ENCODE data around the gene FCN2. TPM values are rescaled to one million over a fixed set of nuclear protein-coding genes. Genes with fewer than 3 reads are reported as not detected.

The FCN2 gene
- total and polyA plus RNA-seq, 2 experiments from 2014 or later: not detected

GRCh38 chr9:134912126-134912840, 31.7 kb downstream of the FCN2 start:
- H3K9me2 ChIP-seq (replicated peaks; ENCODE audit: insufficient read depth): no peaks in the 10 kb centered on the region
- no peaks in the 10 kb centered on the region for H3K4me1 ChIP-seq (ENCODE audit: insufficient read depth)
- H3K27me3 ChIP-seq: no peaks in the 10 kb centered on the region
- H3K9me3 ChIP-seq (ENCODE audit: low read depth): no peaks in the 10 kb centered on the region
- no peaks in the 10 kb centered on the region for H4K20me1 ChIP-seq (ENCODE audit: insufficient read depth, poor library complexity, severe bottlenecking)
- no peaks in the 10 kb centered on the region for H3K79me2 ChIP-seq
- no peak for TF ChIP-seq CTCF (IDR thresholded peaks at IDR 0.05; ENCODE audit: poor library complexity)
- TF ChIP-seq EZH2phosphoT487 (IDR thresholded peaks at IDR 0.05; ENCODE audit: low read depth, severe bottlenecking, unreplicated experiment): no peak
- no peak for TF ChIP-seq EZH2 (IDR thresholded peaks at IDR 0.05; ENCODE audit: borderline replicate concordance)
- no peak overlapping the region for H2AFZ ChIP-seq
- no peak overlapping the region for H3K27ac ChIP-seq
- H3K4me2 ChIP-seq: no peak overlapping the region
- no peaks in the 10 kb centered on the region for H3K36me3 ChIP-seq (replicated peaks; ENCODE audit: insufficient read depth, low read depth)
- no peak for DNase-seq (ENCODE audit: low spot score)
- H3K4me3 ChIP-seq: no peak overlapping the region
- WGBS (ENCODE audit: low lambda C conversion rate, missing lambda C conversion rate): 93% methylated on average over 20 of the region's 20 CpGs

GRCh38 chr9:134913041-134913712, 32.6 kb downstream of the FCN2 start:
- no peaks in the 10 kb centered on the region for H3K27me3 ChIP-seq
- WGBS (ENCODE audit: low lambda C conversion rate, missing lambda C conversion rate): 91% methylated on average over 21 of the region's 22 CpGs
- H3K36me3 ChIP-seq (replicated peaks; ENCODE audit: insufficient read depth, low read depth): no peaks in the 10 kb centered on the region
- no peaks in the 10 kb centered on the region for H3K9me3 ChIP-seq (ENCODE audit: low read depth)
- H3K4me2 ChIP-seq: no peak overlapping the region
- H3K27ac ChIP-seq: no peak overlapping the region
- H3K79me2 ChIP-seq: no peaks in the 10 kb centered on the region
- H3K9me2 ChIP-seq (replicated peaks; ENCODE audit: insufficient read depth): no peaks in the 10 kb centered on the region
- no peaks in the 10 kb centered on the region for H4K20me1 ChIP-seq (ENCODE audit: insufficient read depth, poor library complexity, severe bottlenecking)
- H2AFZ ChIP-seq: no peak overlapping the region
- no peak overlapping the region for H3K4me3 ChIP-seq
- no peaks in the 10 kb centered on the region for H3K4me1 ChIP-seq (ENCODE audit: insufficient read depth)
- TF ChIP-seq EZH2 (IDR thresholded peaks at IDR 0.05; ENCODE audit: borderline replicate concordance): no peak
- TF ChIP-seq CTCF (IDR thresholded peaks at IDR 0.05; ENCODE audit: poor library complexity): no peak
- TF ChIP-seq EZH2phosphoT487 (IDR thresholded peaks at IDR 0.05; ENCODE audit: low read depth, severe bottlenecking, unreplicated experiment): no peak
- DNase-seq (ENCODE audit: low spot score): no peak

GRCh38 chr9:134913713-134914500, 33.3 kb downstream of the FCN2 start:
- Histone ChIP-seq H3K79me2 (no peaks in the 10 kb centered on the region), H3K36me3 (replicated peaks; ENCODE audit: insufficient read depth, low read depth) (no peaks in the 10 kb centered on the region), H3K27me3 (no peaks in the 10 kb centered on the region), H4K20me1 (ENCODE audit: insufficient read depth, poor library complexity, severe bottlenecking) (no peaks in the 10 kb centered on the region), H3K9me3 (ENCODE audit: low read depth) (no peaks in the 10 kb centered on the region), H3K27ac (no peak overlapping the region), H3K9me2 (replicated peaks; ENCODE audit: insufficient read depth) (no peaks in the 10 kb centered on the region), H2AFZ (no peak overlapping the region), H3K4me1 (ENCODE audit: insufficient read depth) (no peaks in the 10 kb centered on the region), H3K4me2 (no peak overlapping the region), H3K4me3 (no peak overlapping the region)
- TF ChIP-seq CTCF (IDR thresholded peaks at IDR 0.05; ENCODE audit: poor library complexity) (no peak), EZH2phosphoT487 (IDR thresholded peaks at IDR 0.05; ENCODE audit: low read depth, severe bottlenecking, unreplicated experiment) (no peak), EZH2 (IDR thresholded peaks at IDR 0.05; ENCODE audit: borderline replicate concordance) (no peak)
- WGBS (ENCODE audit: low lambda C conversion rate, missing lambda C conversion rate): 89% methylated on average over 23 of the region's 23 CpGs
- DNase-seq (ENCODE audit: low spot score): no peak

Data from hepatocyte (in vitro differentiated cells).